Lower leg skin (tissue), 4 donors: ENCODE results near the gene AGO3. TPM values are rescaled to one million over a fixed set of nuclear protein-coding genes. Genes with fewer than 3 reads are reported as not detected.

Experiments used
- DNase-seq, 2 donors: peaks; one replicate each; pipeline ENCODE4 v3.0.0-alpha.2; 2019; ENCODE audit warnings: low spot score in 2 of 2
- H3K4me3 ChIP-seq: fragments of 200-600 bp; sonication (generic); 2 replicates; pipeline ENCODE4 v1.5.1; 2017; ENCODE audit warnings: mild to moderate bottlenecking, low read depth; ENCODE audit not compliant: poor library complexity, severe bottlenecking
- POLR2A ChIP-seq, 2 donors: fragments of 450-650 bp; IDR thresholded peaks; one replicate each; pipeline ENCODE4 v1.6.1; 2016 to 2017; ENCODE audit warnings: antibody characterized with exemption in 2 of 2, mild to moderate bottlenecking in 1 of 2, moderate library complexity in 1 of 2
- WGBS, 2 donors: methylation state at CpG; one replicate each; pipeline ENCODE4 v1.1.5; 2018; 5-methylcytosine and 5-hydroxymethylcytosine counted together
- intact Hi-C: fragments of 100-400 bp; cut with DNase I; formaldehyde crosslinking; loops from one replicate; pipeline ENCODE4 v1.15.0; 2023; ENCODE audit warnings: low total_unique reads
- total RNA-seq, 4 donors: library from RNA; depleted of rRNA; stranded (reverse); fragments of >200 nt; gene quantifications; one replicate each; pipeline ENCODE4 v1.1.0, GENCODE V29; 2016
- TF ChIP-seq, protein P1 (sequence below), 3 donors: fragments of 450-650 bp; IDR thresholded peaks; one replicate each; pipeline ENCODE4 v1.5.1; 2016; ENCODE audit warnings: antibody characterized with exemption in 3 of 3, mild to moderate bottlenecking in 3 of 3, moderate library complexity in 2 of 3

The AGO3 gene
- total RNA-seq, 4 donors from 2014 or later, result 11.5 to 25.8 (median 20.9) TPM

GRCh38 chr1:36114371-36114770, 183.5 kb downstream of the AGO3 start:
- no peak overlapping the region for H3K4me3 ChIP-seq
- DNase-seq, result no peak
- WGBS, 2 donors, result 69 to 86% methylated on average over 5 of the region's 5 CpGs
- intact Hi-C loops, result no loop called here
- TF ChIP-seq POLR2A (IDR thresholded peaks at IDR 0.05), result no peak
- TF ChIP-seq, protein P1, sequence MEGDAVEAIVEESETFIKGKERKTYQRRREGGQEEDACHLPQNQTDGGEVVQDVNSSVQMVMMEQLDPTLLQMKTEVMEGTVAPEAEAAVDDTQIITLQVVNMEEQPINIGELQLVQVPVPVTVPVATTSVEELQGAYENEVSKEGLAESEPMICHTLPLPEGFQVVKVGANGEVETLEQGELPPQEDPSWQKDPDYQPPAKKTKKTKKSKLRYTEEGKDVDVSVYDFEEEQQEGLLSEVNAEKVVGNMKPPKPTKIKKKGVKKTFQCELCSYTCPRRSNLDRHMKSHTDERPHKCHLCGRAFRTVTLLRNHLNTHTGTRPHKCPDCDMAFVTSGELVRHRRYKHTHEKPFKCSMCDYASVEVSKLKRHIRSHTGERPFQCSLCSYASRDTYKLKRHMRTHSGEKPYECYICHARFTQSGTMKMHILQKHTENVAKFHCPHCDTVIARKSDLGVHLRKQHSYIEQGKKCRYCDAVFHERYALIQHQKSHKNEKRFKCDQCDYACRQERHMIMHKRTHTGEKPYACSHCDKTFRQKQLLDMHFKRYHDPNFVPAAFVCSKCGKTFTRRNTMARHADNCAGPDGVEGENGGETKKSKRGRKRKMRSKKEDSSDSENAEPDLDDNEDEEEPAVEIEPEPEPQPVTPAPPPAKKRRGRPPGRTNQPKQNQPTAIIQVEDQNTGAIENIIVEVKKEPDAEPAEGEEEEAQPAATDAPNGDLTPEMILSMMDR (IDR thresholded peaks at IDR 0.05), result no peak

GRCh38 chr1:36115200-36115669, 184.3 kb downstream of the AGO3 start:
- WGBS, 2 donors, result 72 to 74% methylated on average over 11 to 18 of the region's 18 CpGs
- H3K4me3 ChIP-seq, result no peak overlapping the region
- no peak for TF ChIP-seq POLR2A (IDR thresholded peaks at IDR 0.05)
- TF ChIP-seq, protein P1 (IDR thresholded peaks at IDR 0.05), result no peak
- intact Hi-C loops, result no loop called here
- no peak for DNase-seq

GRCh38 chr1:36115931-36116330, 185.0 kb downstream of the AGO3 start:
- TF ChIP-seq, protein P1 (IDR thresholded peaks at IDR 0.05), result no peak
- no peak for TF ChIP-seq POLR2A (IDR thresholded peaks at IDR 0.05)
- no peak overlapping the region for H3K4me3 ChIP-seq
- 50 to 66% methylated on average over 5 of the region's 5 CpGs for WGBS, 2 donors
- no peak for DNase-seq
- intact Hi-C loops, result no loop called here

GRCh38 chr1:36116901-36117300, 186.0 kb downstream of the AGO3 start:
- intact Hi-C loops, result no loop called here
- DNase-seq, result no peak
- WGBS, 2 donors, result 67 to 79% methylated on average over 4 to 5 of the region's 5 CpGs
- no peak overlapping the region for H3K4me3 ChIP-seq
- TF ChIP-seq POLR2A (IDR thresholded peaks at IDR 0.05), result no peak
- TF ChIP-seq, protein P1 (IDR thresholded peaks at IDR 0.05), result no peak

GRCh38 chr1:36118447-36119204, 187.7 kb downstream of the AGO3 start:
- DNase-seq, result no peak
- H3K4me3 ChIP-seq, result no peak overlapping the region
- TF ChIP-seq, protein P1 (IDR thresholded peaks at IDR 0.05), result no peak
- no peak for TF ChIP-seq POLR2A (IDR thresholded peaks at IDR 0.05)
- 68 to 69% methylated on average over 10 of the region's 10 CpGs for WGBS, 2 donors
- intact Hi-C loops, result no loop called here
